T-helper 2 cell treated with Interferon-gamma antibody and Interleukin-4, amounts not matched to agents 100 ng/mL and 5 ng/mL, for 36 hours (primary cell): Measurements from ENCODE around the gene KCNN1. TPM values are rescaled to one million over a fixed set of nuclear protein-coding genes. Genes with fewer than 3 reads are reported as not detected.
"Not testable (repeated sequence)": the region's sequence is repeated elsewhere in the genome, so short reads cannot be mapped to it uniquely, and the experiment has no call there.

Source experiments
- intact Hi-C: fragments of 100-400 bp; cut with micrococcal nuclease; formaldehyde crosslinking; loops from one replicate; pipeline ENCODE4 v1.15.1; 2023
- total RNA-seq: library from RNA; stranded (reverse); gene quantifications from 2 replicates; pipeline ENCODE4 v1.2.3, GENCODE V29; 2022

Gene KCNN1
- total RNA-seq, 1 donor from 2014 or later, result not detected

DNA sequence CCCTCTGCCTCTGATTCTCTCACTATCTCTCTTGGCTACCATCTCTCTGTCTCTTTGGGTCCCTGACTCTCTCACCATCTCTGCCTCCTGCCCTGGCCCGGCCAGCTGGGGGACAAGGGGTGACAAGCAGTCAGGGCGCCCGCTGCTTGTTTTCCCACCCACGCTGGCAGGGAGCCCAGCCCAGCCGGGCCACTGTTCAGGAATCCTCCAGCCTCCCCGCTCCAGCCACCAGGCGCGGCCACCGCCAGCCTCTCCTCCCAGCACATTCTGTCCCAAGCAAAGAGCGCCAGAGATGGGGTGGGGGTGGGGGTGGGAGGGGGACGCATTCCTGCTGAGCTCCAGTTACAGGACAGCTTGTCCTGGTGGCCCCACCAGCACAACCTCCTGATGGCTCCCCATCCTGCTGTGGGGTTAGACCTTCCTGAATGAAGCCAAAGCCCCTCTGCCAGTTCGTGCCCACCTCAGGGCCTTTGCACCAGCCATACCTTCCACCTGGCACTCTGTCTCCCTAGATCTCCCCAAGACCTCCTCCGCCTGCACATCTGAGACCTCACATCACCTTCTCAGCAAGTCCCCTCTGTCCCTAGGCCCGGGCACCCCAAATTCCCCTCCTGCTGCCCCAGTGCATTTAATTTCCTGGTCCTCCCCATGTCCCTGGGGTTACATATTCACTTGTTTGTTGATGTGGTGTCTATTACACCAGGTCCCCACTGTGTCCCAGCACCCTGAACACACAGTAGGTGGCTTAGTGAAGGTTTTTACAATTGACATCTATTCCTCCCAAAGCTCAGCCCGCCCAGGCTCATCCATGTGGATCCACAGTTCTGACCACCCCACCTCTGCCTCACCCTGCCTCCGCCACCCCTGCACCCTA lies 53.5 kb downstream of the KCNN1 start:
- intact Hi-C loops, result loop anchor here (2.0 kb wide), 1 partner anchor 24 kb away; no protein-coding TSS in a partner anchor

DNA sequence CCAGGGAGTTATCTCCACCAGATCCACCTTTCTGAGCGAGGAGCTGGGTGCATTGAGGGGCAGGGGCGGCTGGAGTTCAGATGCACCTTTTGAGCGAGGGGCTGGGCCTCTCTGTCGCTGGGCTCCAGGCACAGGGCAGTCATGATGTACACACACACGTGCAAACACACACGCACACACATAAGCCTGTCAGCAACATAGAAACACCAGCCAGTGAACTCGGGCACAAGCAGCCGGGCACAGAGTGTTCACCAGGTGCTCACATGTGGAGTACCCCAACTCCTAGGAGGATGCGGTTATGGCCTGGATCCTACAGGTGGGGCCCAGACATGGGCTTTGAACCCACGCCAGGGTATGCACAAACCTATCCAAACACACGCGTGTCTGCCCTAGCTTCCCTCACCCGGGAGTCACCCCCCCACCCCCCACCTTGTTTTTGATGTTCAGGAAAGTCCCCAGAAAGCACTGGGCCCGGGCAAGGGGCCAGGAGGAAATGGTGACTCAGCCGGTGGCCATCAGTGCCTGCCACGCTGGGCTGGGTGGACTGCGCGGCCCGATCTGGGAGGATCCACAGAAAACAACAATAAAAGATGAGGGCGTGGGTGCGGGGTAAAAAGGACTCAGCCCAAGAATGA lies 54.3 kb downstream of the KCNN1 start:
- intact Hi-C loops, result loop anchor here (2.0 kb wide), 1 partner anchor 24 kb away; no protein-coding TSS in a partner anchor

DNA sequence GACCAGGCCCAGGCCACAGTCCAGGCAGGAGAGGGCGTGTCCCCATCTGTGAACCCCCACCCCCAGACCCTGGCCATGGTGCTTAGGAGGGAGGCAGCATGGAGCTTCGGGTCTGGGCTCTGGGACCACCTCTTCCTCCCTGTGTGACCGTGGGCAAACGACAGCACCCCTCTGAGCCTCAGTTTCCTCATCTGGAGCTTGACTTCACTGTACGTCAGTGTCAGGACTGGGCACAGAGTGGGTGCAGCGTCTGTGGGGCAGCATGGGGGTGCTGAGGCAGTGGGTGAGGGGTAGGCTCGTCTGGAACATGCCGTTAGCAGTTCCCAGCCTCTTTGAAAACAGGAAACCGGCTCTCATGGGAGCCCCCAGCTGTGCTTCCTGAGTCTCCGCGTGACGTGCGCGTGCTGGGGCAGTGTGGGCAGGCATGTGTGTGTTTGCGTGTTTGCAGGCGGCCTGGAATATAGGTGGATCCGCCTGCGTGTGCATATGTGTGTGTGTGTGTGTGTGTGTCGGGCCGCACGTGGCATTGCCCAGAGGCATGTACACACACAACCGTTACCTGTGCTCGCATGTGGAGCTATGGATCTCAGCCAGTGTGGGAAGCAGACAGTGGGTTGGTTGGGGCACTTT lies 56.8 kb downstream of the KCNN1 start:
- intact Hi-C loops, result no loop called here

DNA sequence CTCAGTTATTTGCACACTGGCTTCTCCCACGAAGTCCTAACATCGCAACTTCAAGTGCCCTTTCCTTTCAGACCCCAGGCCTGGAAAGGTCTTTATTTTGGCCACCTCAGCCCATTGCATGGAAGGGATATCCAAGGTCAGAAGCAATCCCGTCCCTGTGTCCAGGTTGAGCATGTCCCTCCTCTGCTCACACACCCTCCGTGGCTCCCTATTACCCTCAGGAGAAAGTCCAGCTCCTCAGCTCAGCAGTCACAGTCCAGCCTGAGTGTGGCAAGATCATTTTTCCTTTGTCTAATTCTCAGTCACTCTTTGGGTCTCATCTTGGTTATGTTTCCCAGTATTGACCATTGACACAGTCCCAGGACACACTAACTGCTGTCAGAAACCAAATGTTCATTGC lies 60.2 kb downstream of the KCNN1 start:
- intact Hi-C loops, result no loop called here

DNA sequence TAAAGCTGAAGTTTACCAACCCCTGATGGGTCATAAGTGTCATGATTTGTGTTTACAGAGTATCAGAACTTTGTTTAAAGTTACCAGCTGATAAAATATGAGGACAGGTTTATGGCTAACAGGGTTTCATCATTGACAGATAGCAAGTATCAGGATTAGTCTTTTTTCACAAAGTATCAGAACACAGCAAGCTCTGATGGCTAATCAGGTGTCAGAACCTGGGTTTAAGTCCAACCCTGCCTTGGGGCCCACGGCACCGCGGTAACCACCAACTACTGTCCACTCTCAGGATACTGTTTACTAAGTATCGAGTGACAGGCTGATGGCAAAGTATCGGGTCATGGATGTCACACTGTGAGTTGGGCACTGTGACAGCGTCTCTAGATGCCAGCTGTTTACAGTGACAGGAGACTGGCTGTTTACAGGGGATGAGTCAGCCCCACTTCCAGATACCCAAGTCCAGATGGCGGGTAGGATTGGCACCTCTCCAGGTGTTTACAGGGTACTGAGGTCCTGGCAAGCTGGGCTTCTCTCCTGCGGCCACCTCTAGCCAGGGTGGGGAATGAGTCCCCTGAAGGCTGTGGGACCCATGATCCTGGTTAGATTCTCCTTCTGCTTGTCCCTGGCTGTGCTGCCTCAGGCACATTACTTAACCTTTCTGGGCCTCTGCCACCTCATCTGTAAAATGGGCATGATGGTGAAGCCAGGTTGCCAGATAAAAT lies 62.9 kb downstream of the KCNN1 start:
- intact Hi-C loops, result no loop called here

DNA sequence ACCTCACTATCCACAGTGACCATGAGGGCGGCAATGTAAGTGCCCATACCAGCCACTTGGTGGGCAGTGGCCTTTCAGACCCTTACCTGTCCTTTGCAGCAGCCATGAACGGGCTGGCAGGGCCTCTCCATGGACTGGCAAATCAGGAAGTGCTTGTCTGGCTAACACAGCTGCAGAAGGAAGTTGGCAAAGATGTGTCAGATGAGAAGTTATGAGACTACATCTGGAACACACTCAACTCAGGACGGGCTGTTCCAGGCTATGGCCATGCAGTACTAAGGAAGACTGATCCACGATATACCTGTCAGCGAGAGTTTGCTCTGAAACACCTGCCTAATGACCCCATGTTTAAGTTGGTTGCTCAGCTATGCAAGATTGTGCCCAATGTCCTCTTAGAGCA lies 64.5 kb downstream of the KCNN1 start:
- intact Hi-C loops, result not testable (repeated sequence)

DNA sequence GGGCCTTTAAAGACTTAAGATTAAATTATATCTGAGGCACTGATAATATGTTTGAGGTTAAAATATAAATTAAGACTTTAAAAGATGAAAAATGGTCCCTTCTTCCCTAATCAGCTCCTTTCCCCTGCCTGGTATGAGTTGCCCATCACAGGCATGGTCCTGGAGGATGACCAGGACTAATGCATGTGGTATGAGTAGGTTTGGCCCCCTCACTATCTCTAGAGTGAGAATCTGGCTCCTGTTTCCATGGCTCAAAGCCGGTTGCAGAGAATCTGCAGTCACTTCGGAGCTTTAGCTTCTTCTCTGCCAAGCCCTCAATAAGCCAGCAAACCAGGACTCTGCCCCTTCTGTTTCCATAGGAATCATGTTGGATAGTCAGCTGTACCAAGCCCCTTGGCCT lies 65.2 kb downstream of the KCNN1 start:
- intact Hi-C loops, result not testable (repeated sequence)

DNA sequence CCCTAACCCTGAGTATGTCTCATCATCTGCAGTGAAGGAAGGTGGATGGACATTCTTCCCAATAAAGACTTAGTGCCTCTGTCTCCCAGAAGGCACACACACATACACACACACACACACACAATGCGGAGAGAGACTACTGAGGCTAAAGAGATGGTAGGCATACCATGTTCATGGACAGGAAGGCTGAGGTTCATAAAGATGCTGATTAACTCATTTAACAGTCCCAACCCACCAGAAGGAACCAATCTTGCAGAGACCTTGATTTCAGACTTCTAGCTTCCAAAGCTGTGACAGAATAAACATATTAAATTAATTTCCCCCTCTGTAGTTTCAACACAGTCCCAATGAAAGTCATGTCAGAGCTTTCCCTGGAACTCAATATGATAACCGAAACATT lies 74.1 kb downstream of the KCNN1 start:
- intact Hi-C loops, result no loop called here

DNA sequence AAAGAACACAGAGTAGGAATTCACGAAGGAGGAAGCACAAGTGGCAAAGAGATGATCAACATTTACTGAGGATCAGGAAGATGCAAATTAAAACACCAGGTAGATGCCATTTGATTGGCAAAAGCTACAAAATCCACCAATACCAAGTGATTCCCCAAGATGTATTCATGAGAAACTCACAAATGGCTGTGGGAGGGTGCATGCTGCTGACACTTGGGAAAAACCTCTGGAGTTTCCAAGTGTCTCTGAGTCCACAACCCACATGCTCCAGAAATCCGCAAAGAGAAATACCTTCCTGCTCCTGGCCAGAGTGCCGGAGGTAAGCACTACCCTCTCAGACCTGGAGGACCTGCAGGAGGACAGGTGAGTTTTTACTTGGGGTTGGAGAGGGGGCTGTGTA lies 76.8 kb downstream of the KCNN1 start:
- intact Hi-C loops, result loop anchor here (2.0 kb wide), 1 partner anchor 23 kb away; no protein-coding TSS in a partner anchor

DNA sequence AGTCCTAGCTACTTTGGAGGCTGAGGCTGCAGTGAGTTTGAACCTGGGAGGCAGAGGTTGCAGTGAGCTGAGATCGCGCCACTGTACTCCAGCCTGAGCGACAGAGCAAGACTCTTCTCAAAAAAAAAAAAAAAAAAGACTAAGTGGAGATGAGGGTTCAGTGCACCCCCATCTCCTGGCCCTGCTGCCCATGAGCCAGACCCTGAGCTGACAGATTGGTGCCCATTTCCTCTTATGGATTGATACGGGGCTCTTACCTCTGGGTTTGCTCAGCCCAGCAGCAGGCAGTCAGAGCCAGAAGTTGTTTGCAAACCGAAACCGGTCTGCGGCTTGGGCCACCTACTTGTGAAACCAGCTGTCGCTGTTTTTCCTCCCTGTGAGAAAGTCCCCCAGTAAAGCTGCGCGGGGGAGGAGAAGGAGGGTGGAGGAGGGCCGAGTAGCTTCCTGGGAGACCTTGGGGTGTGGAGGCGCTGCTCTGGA lies 78.0 kb downstream of the KCNN1 start:
- intact Hi-C loops, result loop anchor here (1.0 to 2.0 kb wide), 3 partner anchors 13 to 38 kb away; no protein-coding TSS in a partner anchor

DNA sequence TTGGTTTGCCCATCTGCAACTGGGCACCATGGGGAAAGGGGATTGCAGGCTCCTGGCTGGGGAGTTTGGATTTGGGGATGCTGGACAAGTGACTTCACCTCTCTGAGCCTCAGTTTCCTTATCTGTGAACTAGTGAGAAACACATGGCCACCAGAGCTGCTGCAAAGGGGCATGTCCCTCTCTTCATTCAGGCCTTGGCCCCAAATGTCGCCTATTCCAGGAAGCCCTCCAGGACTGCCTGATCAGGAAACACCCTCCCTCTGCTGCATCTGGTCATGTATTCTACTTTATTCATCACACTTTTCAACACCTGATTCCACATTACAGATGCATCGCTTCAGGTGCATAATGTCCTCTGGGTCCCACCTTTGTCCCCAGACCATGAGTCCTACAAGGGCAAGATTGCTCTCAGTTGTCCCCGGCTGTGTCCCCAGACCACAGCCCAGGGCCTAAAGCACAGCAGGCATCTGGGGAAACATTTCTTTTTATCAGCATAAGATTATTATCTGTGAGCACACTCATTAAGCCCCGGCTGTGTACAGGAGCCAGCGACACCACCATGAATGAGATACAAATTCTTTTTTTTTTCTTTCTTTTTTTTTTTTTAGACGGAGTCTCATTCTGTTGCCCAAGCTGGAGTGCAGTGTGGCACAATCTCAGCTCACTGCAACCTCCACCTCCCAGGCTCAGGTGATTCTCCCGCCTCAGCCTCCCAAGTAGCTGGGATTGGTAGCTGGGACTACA lies 78.6 kb downstream of the KCNN1 start:
- intact Hi-C loops, result loop anchor here (1.0 to 2.0 kb wide), 3 partner anchors 13 to 38 kb away; no protein-coding TSS in a partner anchor

DNA sequence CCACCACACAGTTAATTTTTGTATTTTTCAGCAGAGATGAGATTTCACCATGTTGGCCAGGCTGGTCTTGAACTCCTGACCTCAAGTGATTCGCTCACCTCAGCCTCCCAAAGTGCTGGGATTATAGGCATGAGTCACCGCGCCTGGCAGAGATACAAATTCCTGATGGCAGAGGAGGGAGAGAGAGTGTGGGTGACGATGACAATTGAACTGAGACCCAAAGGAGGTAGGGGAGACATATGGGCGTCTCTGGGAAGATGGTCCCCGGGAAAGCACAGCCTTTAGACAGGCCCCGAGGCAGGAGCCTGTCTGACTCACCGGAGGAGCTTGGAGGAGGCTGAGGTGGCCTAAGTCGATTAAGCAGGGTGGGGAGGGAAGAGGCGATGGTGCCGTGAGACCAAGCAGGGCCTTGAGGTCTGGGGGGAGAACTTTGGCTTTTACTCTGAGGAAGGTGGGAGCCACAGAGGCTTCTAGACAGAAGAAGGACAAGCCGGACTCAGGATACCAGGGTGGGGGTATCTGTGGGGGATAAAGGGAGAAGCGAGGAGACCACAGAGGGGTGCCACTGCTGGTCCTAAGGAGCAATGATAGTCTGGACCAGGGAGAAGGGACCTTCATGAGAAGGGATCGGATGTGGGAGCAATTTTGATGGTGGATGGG lies 79.3 kb downstream of the KCNN1 start:
- intact Hi-C loops, result no loop called here

DNA sequence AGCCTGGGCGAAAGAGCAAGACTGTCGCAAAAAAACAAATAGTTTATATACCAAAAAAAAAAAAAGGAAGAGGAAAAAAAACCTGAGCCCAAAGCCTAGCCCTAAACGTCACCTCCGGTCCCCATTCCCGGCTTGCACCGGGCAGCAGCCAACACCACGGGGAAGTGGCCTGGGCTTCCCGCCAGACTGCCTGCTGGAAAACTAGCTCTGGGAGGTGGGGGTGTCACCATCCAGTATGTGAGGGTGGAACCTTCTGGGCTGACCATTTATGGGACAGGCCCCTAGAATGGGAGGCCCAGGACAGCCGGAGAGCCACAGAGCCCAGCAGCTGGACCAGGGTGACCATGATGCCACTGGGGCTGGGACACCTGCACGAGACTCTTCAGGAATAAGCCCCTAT lies 82.5 kb downstream of the KCNN1 start:
- intact Hi-C loops, result no loop called here

Other genes with a start within 250 kb of the KCNN1 start
- 57.1 and 59.7 TPM in 2 replicates for gene MAP1S, start 247.6 kb upstream of the KCNN1 start, total RNA-seq
- 84.7 and 85.4 TPM in 2 replicates for gene FCHO1, start 215.6 kb upstream of the KCNN1 start, total RNA-seq
- gene B3GNT3, start 172.0 kb upstream of the KCNN1 start, total RNA-seq, result not detected in 2 replicates
- 4.1 and 5.7 TPM in 2 replicates for gene INSL3, start 145.6 kb upstream of the KCNN1 start, total RNA-seq
- 184 and 186 TPM in 2 replicates for gene JAK3, start 119.1 kb upstream of the KCNN1 start, total RNA-seq
- 2,256 and 2,269 TPM in 2 replicates for gene RPL18A, start 107.2 kb upstream of the KCNN1 start, total RNA-seq
- 0.48 and 0.84 TPM in 2 replicates for gene SLC5A5, start 95.2 kb upstream of the KCNN1 start, total RNA-seq
- 64.2 and 65.9 TPM in 2 replicates for gene CCDC124, start 34.1 kb upstream of the KCNN1 start, total RNA-seq
- 43.1 and 46.7 TPM in 2 replicates for gene ARRDC2, start 41.1 kb downstream of the KCNN1 start, total RNA-seq
- gene IL12RB1, start 119.8 kb downstream of the KCNN1 start, total RNA-seq, result 93.4 and 93.9 TPM in 2 replicates
- gene MAST3, start 130.7 kb downstream of the KCNN1 start, total RNA-seq, result 22.5 and 23.7 TPM in 2 replicates
- 13.9 and 16.6 TPM in 2 replicates for gene PIK3R2, start 186.1 kb downstream of the KCNN1 start, total RNA-seq
- 60.7 and 61.5 TPM in 2 replicates for gene IFI30, start 206.7 kb downstream of the KCNN1 start, total RNA-seq
- 7.4 and 9.6 TPM in 2 replicates for gene MPV17L2, start 226.1 kb downstream of the KCNN1 start, total RNA-seq
- 3.5 and 4.7 TPM in 2 replicates for gene RAB3A, start 236.9 kb downstream of the KCNN1 start, total RNA-seq